Measurements from ENCODE around the gene TMEM80.

Gene TMEM80

DNA sequence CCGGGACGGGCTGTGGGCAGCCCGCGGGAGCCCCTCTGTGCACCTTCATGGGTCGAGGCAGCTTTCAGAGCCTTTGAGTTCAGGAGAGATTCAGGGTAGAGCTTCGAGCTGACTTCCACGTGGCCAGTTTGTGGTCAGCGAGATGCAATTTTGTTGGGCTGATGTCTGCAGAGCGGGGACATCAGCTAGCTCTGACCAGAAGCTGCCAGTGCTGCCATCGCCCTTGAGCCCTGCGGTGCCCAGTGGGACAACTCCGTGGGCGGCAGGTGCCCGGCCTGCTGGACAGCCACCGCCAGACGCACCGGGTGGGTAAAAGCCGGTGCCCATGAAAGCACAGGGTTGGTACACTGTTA lies 52.4 kb downstream of the TMEM80 start:
- no peak for FAIRE-seq

DNA sequence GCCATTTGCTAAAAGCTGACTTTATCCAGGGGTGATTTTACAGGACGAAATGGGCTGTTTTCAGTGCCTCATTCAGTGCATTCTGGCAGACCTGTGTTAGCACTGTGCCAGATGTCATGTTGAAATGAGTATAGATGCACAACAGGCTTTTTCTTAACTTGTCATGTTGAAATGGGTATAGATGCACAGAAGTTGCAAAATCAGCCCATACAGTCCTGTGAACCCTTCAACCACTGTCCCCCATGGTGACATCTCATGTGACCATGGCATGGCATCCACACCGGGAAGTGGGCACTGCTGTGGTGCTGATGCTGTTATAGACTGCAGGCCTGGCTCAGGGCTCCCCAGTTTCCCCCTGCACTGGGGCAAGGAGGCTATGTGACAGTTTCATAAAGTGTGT lies 54.1 kb downstream of the TMEM80 start:
- FAIRE-seq = no peak

All from G401.6 (cell line).